MCF 10A (cell line): ENCODE results near the gene GREB1L. TPM values are rescaled to one million over a fixed set of nuclear protein-coding genes. Genes with fewer than 3 reads are reported as not detected.

Source experiments
- BruUV-seq: library from RNA; stranded (reverse); fragments of 400-500 nt; replicated peaks from 2 replicates; lab custom pipeline; 2021; lab: Mats Ljungman, UMichigan
- CTCF ChIA-PET: fragments of 300-600 bp; sonication (Branson Sonifier 250); formaldehyde crosslinking; extraction: SDS; loops from one replicate; lab custom pipeline; 2021; ENCODE audit warnings: antibody characterized with exemption, inconsistent platforms; lab: Yijun Ruan, JAX
- POLR2A ChIA-PET: fragments of 300-600, 350-650 bp; sonication (Branson Sonifier 250); formaldehyde crosslinking; extraction: SDS; loops from one replicate; lab custom pipeline; 2020; ENCODE audit warnings: antibody characterized with exemption, inconsistent platforms; lab: Yijun Ruan, JAX
- DNase-seq: peaks from one replicate; pipeline ENCODE4 v3.0.0-alpha.2; 2018; ENCODE audit not compliant: unreplicated experiment
- H3K27ac Mint-ChIP-seq: one replicate; pipeline ENCODE4 v1.8.0; 2022; ENCODE audit warnings: mild to moderate bottlenecking, low read depth, mixed read lengths; ENCODE audit not compliant: unreplicated experiment
- H3K27me3 Mint-ChIP-seq: one replicate; pipeline ENCODE4 v1.8.0; 2022; ENCODE audit warnings: mixed read lengths; ENCODE audit not compliant: insufficient read depth, unreplicated experiment
- H3K36me3 Mint-ChIP-seq: one replicate; pipeline ENCODE4 v1.8.0; 2022; ENCODE audit warnings: mild to moderate bottlenecking, moderate library complexity, mixed read lengths; ENCODE audit not compliant: insufficient read depth, unreplicated experiment
- H3K4me1 Mint-ChIP-seq: one replicate; pipeline ENCODE4 v1.8.0; 2022; ENCODE audit warnings: mixed read lengths; ENCODE audit not compliant: insufficient read depth, unreplicated experiment
- H3K4me3 Mint-ChIP-seq: one replicate; pipeline ENCODE4 v1.8.0; 2022; ENCODE audit warnings: mild to moderate bottlenecking, moderate library complexity, mixed read lengths; ENCODE audit not compliant: unreplicated experiment
- H3K9me3 Mint-ChIP-seq: one replicate; pipeline ENCODE4 v1.8.0; 2022; ENCODE audit warnings: mixed read lengths; ENCODE audit not compliant: unreplicated experiment
- CTCF ChIP-seq: fragments of 200-600 bp; IDR thresholded peaks from one replicate; pipeline ENCODE4 v1.8.0; 2022; ENCODE audit warnings: antibody characterized with exemption, mild to moderate bottlenecking; ENCODE audit not compliant: unreplicated experiment
- intact Hi-C: fragments of 100-400 bp; cut with micrococcal nuclease; formaldehyde crosslinking; loops from 2 replicates; pipeline ENCODE4 v1.14.1; 2022
- total RNA-seq: library from RNA; stranded (reverse); gene quantifications from 2 replicates; pipeline ENCODE4 v1.2.3, GENCODE V29; 2022

Gene GREB1L
- total RNA-seq, 1 experiment from 2014 or later = 9.4 TPM

- Mint-ChIP-seq H3K36me3 (no peaks in the 10 kb centered on the region), H3K4me3 (no peak overlapping the region), H3K27ac (no peak overlapping the region), H3K27me3 (no peaks in the 10 kb centered on the region), H3K9me3 (no peaks in the 10 kb centered on the region), H3K4me1 (peaks cover 6% of the 10 kb centered on the region)
- intact Hi-C loops = no loop called here
- ChIA-PET CTCF (no interaction called here), POLR2A (no interaction called here)
- no peak for TF ChIP-seq CTCF
- BruUV-seq = no TSS peak
- no peak for DNase-seq
These were observed 51.4 kb downstream of the GREB1L start for GRCh38 chr18:21293479-21293878.

GRCh38 chr18:21295101-21295500 lies 53.1 kb downstream of the GREB1L start:
- Mint-ChIP-seq H3K4me1 (peaks cover 7% of the 10 kb centered on the region), H3K27ac (no peak overlapping the region), H3K27me3 (no peaks in the 10 kb centered on the region), H3K9me3 (no peaks in the 10 kb centered on the region), H3K36me3 (no peaks in the 10 kb centered on the region), H3K4me3 (no peak overlapping the region)
- CTCF ChIA-PET = no interaction called here
- POLR2A ChIA-PET = no interaction called here
- intact Hi-C loops = no loop called here
- no TSS peak for BruUV-seq
- no peak for TF ChIP-seq CTCF
- DNase-seq = no peak

GRCh38 chr18:21296045-21296444 lies 54.0 kb downstream of the GREB1L start:
- DNase-seq = no peak
- H3K9me3 Mint-ChIP-seq = no peaks in the 10 kb centered on the region
- peaks cover 14% of the 10 kb centered on the region for H3K4me1 Mint-ChIP-seq
- CTCF ChIA-PET = no interaction called here
- no peaks in the 10 kb centered on the region for H3K27me3 Mint-ChIP-seq
- no TSS peak for BruUV-seq
- no peak for TF ChIP-seq CTCF
- no peaks in the 10 kb centered on the region for H3K36me3 Mint-ChIP-seq
- no peak overlapping the region for H3K4me3 Mint-ChIP-seq
- no peak overlapping the region for H3K27ac Mint-ChIP-seq
- intact Hi-C loops = no loop called here
- POLR2A ChIA-PET = no interaction called here

GRCh38 chr18:21298351-21298750 lies 56.3 kb downstream of the GREB1L start:
- no peak for DNase-seq
- Mint-ChIP-seq H3K36me3 (no peaks in the 10 kb centered on the region), H3K4me1 (peaks cover 10% of the 10 kb centered on the region), H3K4me3 (no peak overlapping the region), H3K27ac (no peak overlapping the region), H3K27me3 (no peaks in the 10 kb centered on the region), H3K9me3 (no peaks in the 10 kb centered on the region)
- intact Hi-C loops = no loop called here
- TF ChIP-seq CTCF = no peak
- BruUV-seq = no TSS peak
- ChIA-PET POLR2A (interaction anchor here (0.6 to 1.3 kb wide), 2 partner anchors 22 to 50 kb away, joined by 3 read pairs; no protein-coding TSS in a partner anchor), CTCF (no interaction called here)
